H1 (cell line): ENCODE measurements around the gene SLC16A9. TPM values are rescaled to one million over a fixed set of nuclear protein-coding genes. Genes with fewer than 3 reads are reported as not detected.

Source experiments
- CTCF ChIA-PET: fragments of 300-600 bp; sonication (Branson Sonifier 250); formaldehyde crosslinking; loops from one replicate; lab custom pipeline; 2021; ENCODE audit not compliant: partially characterized antibody; lab: Charles Lee
- POLR2A ChIA-PET: fragments of 300-600 bp; sonication (Branson Sonifier 250); formaldehyde crosslinking; loops from one replicate; lab custom pipeline; 2021; ENCODE audit warnings: inconsistent platforms; ENCODE audit not compliant: partially characterized antibody; lab: Charles Lee
- DNase-seq, 2 experiments: peaks; one replicate each; pipeline versions ENCODE4 v3.0.0 to v3.0.0-alpha.2; 2010 to 2022; ENCODE audit warnings: low spot score in 2 of 2, low read depth in 1 of 2, mixed read lengths in 1 of 2
- FAIRE-seq: peaks from 2 replicates; lab custom pipeline; 2011; peaks lifted over from hg19 to GRCh38; lab: Jason Lieb, UNC
- H2AFZ ChIP-seq: 2 replicates; pipeline ENCODE4 v1.8.1; 2012; ENCODE audit warnings: low read length, inconsistent platforms
- H2AK5ac ChIP-seq: 2 replicates; pipeline ENCODE4 v1.6.1; 2013; ENCODE audit warnings: low read depth, low read length
- H2BK120ac ChIP-seq: replicated peaks from 2 replicates; pipeline ENCODE3; 2013; ENCODE audit warnings: low read depth, low read length, inconsistent platforms
- H2BK12ac ChIP-seq: 2 replicates; pipeline ENCODE4 v1.6.1; 2013; ENCODE audit warnings: low read depth, low read length
- H2BK15ac ChIP-seq: 2 replicates; pipeline ENCODE4 v1.6.1; 2013; ENCODE audit warnings: low read length
- H2BK20ac ChIP-seq: 2 replicates; pipeline ENCODE4 v1.6.1; 2013; ENCODE audit warnings: low read length
- H2BK5ac ChIP-seq: 2 replicates; pipeline ENCODE4 v1.6.1; 2013; ENCODE audit warnings: low read depth, low read length
- H3K14ac ChIP-seq: 2 replicates; pipeline ENCODE4 v1.6.1; 2013; ENCODE audit warnings: inconsistent platforms; ENCODE audit not compliant: insufficient read length
- H3K18ac ChIP-seq: 2 replicates; pipeline ENCODE4 v1.6.1; 2013; ENCODE audit warnings: low read length; ENCODE audit errors: extremely low read depth
- H3K23ac ChIP-seq: 2 replicates; pipeline ENCODE4 v1.6.1; 2013; ENCODE audit warnings: inconsistent platforms; ENCODE audit not compliant: insufficient read length
- H3K23me2 ChIP-seq: 2 replicates; pipeline ENCODE4 v1.6.1; 2013; ENCODE audit warnings: low read depth, low read length
- H3K27ac ChIP-seq: 2 replicates; pipeline ENCODE4 v1.6.1; 2011; ENCODE audit warnings: low read depth, low read length, inconsistent platforms
- H3K27me3 ChIP-seq, 4 experiments: replicated peaks in 1 of 4; 1 replicate in 1 of 4; 2 replicates in 3 of 4; pipeline versions ENCODE4 v1.6.1 to v1.8.1; 2011 to 2013; ENCODE audit warnings: low read length in 3 of 4, mild to moderate bottlenecking in 3 of 4, inconsistent platforms in 2 of 4, mixed read lengths in 2 of 4, moderate library complexity in 1 of 4; ENCODE audit not compliant: control insufficient read depth in 3 of 4, insufficient read depth in 3 of 4; ENCODE audit errors: extremely low read depth in 1 of 4
- H3K36me3 ChIP-seq, 4 experiments: 2 replicates each; pipeline versions ENCODE4 v1.6.1 to v1.8.1; 2011 to 2013; ENCODE audit warnings: mild to moderate bottlenecking in 4 of 4, low read length in 3 of 4, moderate library complexity in 2 of 4, control low read depth in 1 of 4, inconsistent platforms in 1 of 4; ENCODE audit not compliant: insufficient read depth in 4 of 4, control insufficient read depth in 2 of 4
- H3K4ac ChIP-seq: replicated peaks from 2 replicates; pipeline ENCODE3; 2013; ENCODE audit warnings: low read length, low read depth, mixed read lengths, inconsistent platforms; ENCODE audit not compliant: insufficient read length
- H3K4me1 ChIP-seq, 4 experiments: replicated peaks in 1 of 4; 1 replicate in 1 of 4; 2 replicates in 3 of 4; pipeline versions ENCODE4 v1.6.1 to v1.8.1; 2011 to 2013; ENCODE audit warnings: low read length in 3 of 4, inconsistent platforms in 2 of 4, mixed read lengths in 1 of 4; ENCODE audit not compliant: insufficient read depth in 4 of 4, control insufficient read depth in 3 of 4
- H3K4me2 ChIP-seq, 2 experiments: 2 replicates each; pipeline versions ENCODE4 v1.6.1 to v1.8.1; 2011 to 2013; ENCODE audit warnings: low read depth in 2 of 2, low read length in 2 of 2, control low read depth in 1 of 2, inconsistent platforms in 1 of 2, mild to moderate bottlenecking in 1 of 2; ENCODE audit not compliant: insufficient read depth in 1 of 2
- H3K4me3 ChIP-seq, 4 experiments: fragments of 200-600, 300-600 bp in 1 of 4; sonication (generic), shearing (Covaris generic), sonication (Bioruptor Twin) in 1 of 4; 2 replicates each; pipeline versions ENCODE4 v1.5.1 to v1.8.1; 2011 to 2016; ENCODE audit warnings: low read length in 4 of 4, low read depth in 3 of 4, control low read depth in 2 of 4, inconsistent platforms in 2 of 4, mild to moderate bottlenecking in 2 of 4, mixed read lengths in 1 of 4, moderate library complexity in 1 of 4; ENCODE audit not compliant: insufficient read depth in 2 of 4; ENCODE audit errors: extremely low read depth in 1 of 4
- H3K56ac ChIP-seq: replicated peaks from 2 replicates; pipeline ENCODE3; 2013; ENCODE audit warnings: low read depth, mild to moderate bottlenecking, mixed read lengths, low read length, inconsistent platforms; ENCODE audit not compliant: insufficient read length
- H3K79me1 ChIP-seq: 2 replicates; pipeline ENCODE4 v1.6.1; 2013; ENCODE audit warnings: low read depth, low read length, control low read depth
- H3K79me2 ChIP-seq, 2 experiments: 2 replicates each; pipeline versions ENCODE4 v1.6.1 to v1.8.1; 2012 to 2013; ENCODE audit warnings: low read length in 2 of 2, mild to moderate bottlenecking in 2 of 2, inconsistent platforms in 1 of 2; ENCODE audit not compliant: insufficient read depth in 2 of 2, control insufficient read depth in 1 of 2
- H3K9ac ChIP-seq, 4 experiments: replicated peaks in 1 of 4; 1 replicate in 1 of 4; 2 replicates in 3 of 4; pipeline versions ENCODE4 v1.6.1 to v1.8.1; 2011 to 2013; ENCODE audit warnings: low read depth in 3 of 4, low read length in 3 of 4, control low read depth in 2 of 4, mild to moderate bottlenecking in 2 of 4, moderate library complexity in 2 of 4, inconsistent platforms in 1 of 4; ENCODE audit errors: extremely low read depth in 1 of 4
- H3K9me3 ChIP-seq, 2 experiments: 2 replicates each; pipeline versions ENCODE4 v1.6.1 to v1.8.1; 2012 to 2013; ENCODE audit warnings: mild to moderate bottlenecking in 2 of 2, moderate library complexity in 2 of 2, control low read depth in 1 of 2, inconsistent platforms in 1 of 2, low read depth in 1 of 2, low read length in 1 of 2, mixed read lengths in 1 of 2; ENCODE audit not compliant: insufficient read depth in 2 of 2
- H4K20me1 ChIP-seq, 2 experiments: replicated peaks in 1 of 2; 2 replicates each; pipeline versions ENCODE3 to v1.8.1; 2011 to 2013; ENCODE audit warnings: inconsistent platforms in 2 of 2, low read length in 2 of 2, mild to moderate bottlenecking in 1 of 2; ENCODE audit not compliant: insufficient read depth in 2 of 2, control insufficient read depth in 1 of 2
- H4K5ac ChIP-seq: 2 replicates; pipeline ENCODE4 v1.6.1; 2013; ENCODE audit warnings: low read length, low read depth, mixed read lengths, inconsistent platforms; ENCODE audit not compliant: insufficient read length
- H4K8ac ChIP-seq: 2 replicates; pipeline ENCODE4 v1.8.0; 2013; ENCODE audit warnings: mild to moderate bottlenecking, moderate library complexity, low read length, inconsistent platforms; ENCODE audit not compliant: insufficient read depth; ENCODE audit errors: extremely low read depth
- H4K91ac ChIP-seq: replicated peaks from 2 replicates; pipeline ENCODE3; 2013; ENCODE audit warnings: low read length, mixed read lengths, inconsistent platforms; ENCODE audit not compliant: insufficient read length
- CBX5 ChIP-seq: fragments of 300-800, 300-1000 bp; sonication (generic); IDR thresholded peaks from 2 replicates; pipeline ENCODE4 v1.7.1; 2016; ENCODE audit warnings: antibody characterized with exemption, low read length, low read depth
- CHD1 ChIP-seq: IDR thresholded peaks from 2 replicates; pipeline ENCODE4 v1.6.1; 2012; ENCODE audit warnings: low read depth, low read length, improper control_type of control experiment
- CREB1 ChIP-seq: IDR thresholded peaks from 2 replicates; pipeline ENCODE4 v1.6.1; 2012; ENCODE audit warnings: inconsistent platforms
- EP300 ChIP-seq, 2 experiments: IDR thresholded peaks; 1 replicate in 1 of 2; 2 replicates in 1 of 2; pipeline ENCODE4 v1.6.1; 2011 to 2012; ENCODE audit warnings: low read depth in 2 of 2, low read length in 2 of 2, mild to moderate bottlenecking in 2 of 2, borderline replicate concordance in 1 of 2, inconsistent platforms in 1 of 2, moderate library complexity in 1 of 2
- JUN ChIP-seq: IDR thresholded peaks from 2 replicates; pipeline ENCODE4 v1.6.1; 2011; ENCODE audit warnings: low read depth, mild to moderate bottlenecking, improper control_type of control experiment, low read length
- RAD21 ChIP-seq, 2 experiments: IDR thresholded peaks in 1 of 2; conservative IDR thresholded peaks in 1 of 2; 2 replicates each; pipeline ENCODE4 v1.6.1; 2011; ENCODE audit warnings: low read depth in 2 of 2, low read length in 2 of 2, improper control_type of control experiment in 1 of 2, inconsistent platforms in 1 of 2, mild to moderate bottlenecking in 1 of 2, moderate library complexity in 1 of 2
- SIRT6 ChIP-seq: IDR thresholded peaks from one replicate; pipeline ENCODE4 v1.7.1; 2012; ENCODE audit warnings: low read length, inconsistent platforms
- SIX5 ChIP-seq: IDR thresholded peaks from 2 replicates; pipeline ENCODE4 v1.6.1; 2011; ENCODE audit warnings: mild to moderate bottlenecking, low read depth, low read length
- TAF1 ChIP-seq: IDR thresholded peaks from 2 replicates; pipeline ENCODE4 v1.6.1; 2011; ENCODE audit warnings: mild to moderate bottlenecking, low read depth, low read length
- YY1 ChIP-seq: IDR thresholded peaks from 2 replicates; pipeline ENCODE4 v1.6.1; 2011; ENCODE audit warnings: low read depth, mild to moderate bottlenecking, low read length
- WGBS, 2 experiments: shearing (Covaris generic) in 1 of 2; methylation state at CpG; one replicate each; pipeline versions ENCODE4 v1.1.6 to v1.1.7; 2013 to 2015; ENCODE audit warnings: low lambda C conversion rate in 2 of 2, mixed read lengths in 2 of 2, inconsistent platforms in 1 of 2, low coverage in 1 of 2, missing lambda C conversion rate in 1 of 2; ENCODE audit not compliant: insufficient replicate concordance in 2 of 2, insufficient coverage in 1 of 2, insufficient read length in 1 of 2; ENCODE audit errors: extremely low coverage in 1 of 2, missing lambda C conversion rate in 1 of 2; 5-methylcytosine and 5-hydroxymethylcytosine counted together
- polyA plus RNA-seq, 7 experiments: library from polyadenylated mRNA; depleted of rRNA in 3 of 7; stranded (reverse) in 5 of 7; unstranded in 2 of 7; fragments of >200 nt in 5 of 7; fragments of 200-250 nt in 2 of 7; gene quantifications; 1 replicate in 5 of 7; 2 replicates in 1 of 7; 4 replicates in 1 of 7; pipeline versions ENCODE4 v1.2.1 to v1.2.3, GENCODE V29; 2011 to 2013; ENCODE audit warnings: missing spikeins in 2 of 7, mixed read lengths in 2 of 7
- total RNA-seq: library from RNA; stranded (reverse); fragmentation: NEBNext Ultra II Directional; extraction: Animal tissue kit (Norgen Biotek cat#: 25700); gene quantifications from 2 replicates; pipeline ENCODE4 v1.2.1, GENCODE V29; 2021

The SLC16A9 gene
- total and polyA plus RNA-seq, 2 of the 8 experiments (the other 6 are each of a cell fraction or from before 2014, with no cell fraction given), result 11.2 to 20.5 TPM

DNA sequence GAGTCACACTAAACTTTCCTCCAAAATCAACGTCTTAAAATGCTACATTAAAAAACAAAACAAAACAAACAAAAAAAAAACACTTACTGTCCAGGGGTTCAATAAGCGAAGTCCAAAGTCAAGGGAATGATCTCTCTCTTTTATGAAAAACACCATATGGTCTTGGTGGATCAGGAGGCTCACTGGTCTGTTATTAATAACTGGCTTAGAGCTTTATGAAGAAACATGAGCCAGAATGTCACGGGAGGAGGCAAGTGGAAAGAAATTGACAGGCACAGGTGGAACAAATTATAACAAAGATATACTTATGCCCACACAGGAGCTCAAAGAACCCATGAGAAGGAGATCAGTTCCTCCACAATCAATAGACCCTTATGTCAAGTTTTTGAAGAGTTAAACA, 43.6 kb upstream of the SLC16A9 start, which contains the start of gene MRLN:
Gene MRLN, minus strand, starts transcription at position 189 of the 400 bp plus-strand sequence.
- Histone ChIP-seq H3K9ac (no peak within 1 kb of the TSS), H3K23me2 (no peaks in the 10 kb centered on the region), H3K79me2 (no peaks in the 10 kb centered on the region), H4K8ac (no peak within 1 kb of the TSS), H2AFZ (no peak within 1 kb of the TSS), H2BK5ac (no peak within 1 kb of the TSS), H2BK20ac (no peak within 1 kb of the TSS), H3K4me2 (no peak within 1 kb of the TSS), H3K56ac (no peak within 1 kb of the TSS), H4K20me1 (no peaks in the 10 kb centered on the region), H3K79me1 (no peaks in the 10 kb centered on the region), H3K9me3 (no peaks in the 10 kb centered on the region), H3K18ac (no peak within 1 kb of the TSS), H2BK120ac (no peak within 1 kb of the TSS), H2BK15ac (no peak within 1 kb of the TSS), H3K27ac (no peak within 1 kb of the TSS), H3K23ac (no peak within 1 kb of the TSS), H3K4me1 (no peaks in the 10 kb centered on the region), H3K4me3 (no peak within 1 kb of the TSS), H2AK5ac (no peak within 1 kb of the TSS), H3K14ac (no peak within 1 kb of the TSS), H2BK12ac (no peak within 1 kb of the TSS), H3K36me3 (no peaks in the 10 kb centered on the region), H4K5ac (no peak within 1 kb of the TSS), H3K27me3 (no peaks in the 10 kb centered on the region), H4K91ac (no peak within 1 kb of the TSS), H3K4ac (no peak within 1 kb of the TSS)
- TF ChIP-seq RAD21 (IDR thresholded peaks at IDR 0.05 in 1 of 2, conservative IDR thresholded peaks at IDR 0.05 in 1 of 2; ENCODE audit: low read depth in 2 of 2, low read length in 2 of 2) (no peak), JUN (no peak), YY1 (no peak), SIRT6 (no peak), EP300 (IDR thresholded peaks at IDR 0.05; ENCODE audit: borderline replicate concordance in 1 of 2, low read depth in 2 of 2, low read length in 2 of 2) (no peak), CREB1 (no peak), SIX5 (no peak), TAF1 (no peak), CBX5 (no peak), CHD1 (no peak)
- ChIA-PET POLR2A (no interaction called here), CTCF (no interaction called here)
- FAIRE-seq (no peak), DNase-seq (no peak)
- WGBS, 2 experiments, result 81 to 100% methylated on average over 1 to 3 of the region's 3 CpGs
